ENCODE data around the gene PLXNA2. TPM values are rescaled to one million over a fixed set of nuclear protein-coding genes. Genes with fewer than 3 reads are reported as not detected.

The PLXNA2 gene
- total and polyA plus RNA-seq, 7 donors, result 2.4 to 16.1 (median 6.4) TPM

GRCh38 chr1:208118841-208119606, 125.2 kb downstream of the PLXNA2 start:
- DNase-seq, result no peak
- no peaks in the 10 kb centered on the region for H3K4me1 ChIP-seq
- H3K4me3 ChIP-seq, result no peak overlapping the region
- no peaks in the 10 kb centered on the region for H3K27me3 ChIP-seq
- H3K36me3 ChIP-seq, result no peaks in the 10 kb centered on the region
- TF ChIP-seq CTCF (IDR thresholded peaks at IDR 0.05) (no peak), POLR2A (IDR thresholded peaks at IDR 0.05) (no peak), POLR2AphosphoS5 (IDR thresholded peaks at IDR 0.05) (no peak), EP300 (IDR thresholded peaks at IDR 0.05) (no peak)
- intact Hi-C loops (cut with DNase I), result no loop called here
- WGBS, 2 donors, result 59 to 77% methylated on average over 12 of the region's 12 CpGs
- H3K9me3 ChIP-seq, result no peaks in the 10 kb centered on the region
- H3K27ac ChIP-seq, result no peak overlapping the region

- H3K4me3 ChIP-seq, result no peak overlapping the region
- no peaks in the 10 kb centered on the region for H3K27me3 ChIP-seq
- no peak overlapping the region for H3K27ac ChIP-seq
- H3K9me3 ChIP-seq, result no peaks in the 10 kb centered on the region
- H3K4me1 ChIP-seq, result no peaks in the 10 kb centered on the region
- H3K36me3 ChIP-seq, result no peaks in the 10 kb centered on the region
- TF ChIP-seq EP300 (IDR thresholded peaks at IDR 0.05) (no peak), POLR2AphosphoS5 (IDR thresholded peaks at IDR 0.05) (no peak), POLR2A (IDR thresholded peaks at IDR 0.05) (no peak), CTCF (IDR thresholded peaks at IDR 0.05) (no peak)
- WGBS, 2 donors, result 77 to 86% methylated on average over 5 of the region's 5 CpGs
- no peak for DNase-seq
- intact Hi-C loops (cut with DNase I), result no loop called here
Observed at GRCh38 chr1:208118306-208118705, 125.9 kb downstream of the PLXNA2 start.

GRCh38 chr1:208117826-208118225, 126.4 kb downstream of the PLXNA2 start:
- no peak overlapping the region for H3K27ac ChIP-seq
- 81 to 83% methylated on average over 4 of the region's 4 CpGs for WGBS, 2 donors
- no peak for DNase-seq
- H3K4me3 ChIP-seq, result no peak overlapping the region
- H3K27me3 ChIP-seq, result no peaks in the 10 kb centered on the region
- H3K36me3 ChIP-seq, result no peaks in the 10 kb centered on the region
- no peaks in the 10 kb centered on the region for H3K9me3 ChIP-seq
- no peak for TF ChIP-seq CTCF (IDR thresholded peaks at IDR 0.05)
- no peak for TF ChIP-seq POLR2AphosphoS5 (IDR thresholded peaks at IDR 0.05)
- TF ChIP-seq EP300 (IDR thresholded peaks at IDR 0.05), result no peak
- no peak for TF ChIP-seq POLR2A (IDR thresholded peaks at IDR 0.05)
- intact Hi-C loops (cut with DNase I), result no loop called here
- no peaks in the 10 kb centered on the region for H3K4me1 ChIP-seq

- Histone ChIP-seq H3K9me3 (no peaks in the 10 kb centered on the region), H3K4me3 (no peak overlapping the region), H3K27ac (no peak overlapping the region), H3K4me1 (no peaks in the 10 kb centered on the region), H3K27me3 (no peaks in the 10 kb centered on the region), H3K36me3 (no peaks in the 10 kb centered on the region)
- 74% methylated on average over 3 of the region's 3 CpGs for WGBS, 2 donors
- TF ChIP-seq POLR2A (IDR thresholded peaks at IDR 0.05) (no peak), EP300 (IDR thresholded peaks at IDR 0.05) (no peak), CTCF (IDR thresholded peaks at IDR 0.05) (no peak), POLR2AphosphoS5 (IDR thresholded peaks at IDR 0.05) (no peak)
- intact Hi-C loops (cut with DNase I), result no loop called here
- no peak for DNase-seq
Observed at GRCh38 chr1:208117409-208117808, 126.8 kb downstream of the PLXNA2 start.
